ENCODE data around the gene CST9. TPM values are rescaled to one million over a fixed set of nuclear protein-coding genes. Genes with fewer than 3 reads are reported as not detected.

Gene CST9
- total RNA-seq, 1 donor from 2014 or later = not detected

DNA sequence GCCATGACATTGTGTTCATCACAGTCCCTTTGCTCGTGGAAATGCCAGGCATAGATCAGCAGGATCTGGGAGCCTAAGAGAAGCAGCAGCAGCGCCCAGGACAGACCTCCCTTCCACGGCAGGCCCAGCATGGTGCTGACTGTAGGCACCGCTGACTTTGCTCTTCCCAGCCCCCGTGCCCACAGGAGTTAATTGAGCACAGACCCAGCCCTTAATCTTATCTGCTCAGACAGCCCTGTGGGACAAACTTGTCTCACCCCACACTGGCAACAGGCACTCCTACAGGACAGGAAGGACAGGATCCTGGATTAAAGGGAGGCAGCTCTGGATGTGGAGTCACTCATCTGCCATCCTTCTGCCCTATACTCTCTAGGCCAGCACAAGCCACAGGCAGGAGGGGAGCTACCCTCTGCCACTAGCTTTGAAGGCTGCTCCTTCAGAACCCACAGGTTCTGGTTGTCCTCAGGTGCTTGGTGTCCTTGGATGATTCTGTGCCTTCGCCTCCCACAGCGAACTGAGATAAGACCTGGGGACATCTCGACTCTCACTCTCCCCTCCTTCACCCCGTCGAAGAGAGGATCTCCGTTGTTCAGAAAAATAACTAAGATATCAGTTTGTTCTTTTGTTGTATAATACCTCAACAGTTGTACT, 37.3 kb downstream of the CST9 start, which contains the start of gene CST9L:
Gene CST9L (minus strand): TSS at position 165 of the 651 bp plus-strand sequence. CDS start 34 bp downstream, at position 131.
- Histone ChIP-seq H3K36me3 (ENCODE audit: control insufficient read depth, insufficient read depth, low read length) (no peaks in the 10 kb centered on the region), H3K4me3 (ENCODE audit: low read depth, low read length) (no peak within 1 kb of the TSS), H3K27me3 (ENCODE audit: control insufficient read depth, insufficient read depth, low read length) (peaks cover 2% of the 10 kb centered on the region)
- no peak for DNase-seq (ENCODE audit: low read depth)
- TF ChIP-seq, protein P1, sequence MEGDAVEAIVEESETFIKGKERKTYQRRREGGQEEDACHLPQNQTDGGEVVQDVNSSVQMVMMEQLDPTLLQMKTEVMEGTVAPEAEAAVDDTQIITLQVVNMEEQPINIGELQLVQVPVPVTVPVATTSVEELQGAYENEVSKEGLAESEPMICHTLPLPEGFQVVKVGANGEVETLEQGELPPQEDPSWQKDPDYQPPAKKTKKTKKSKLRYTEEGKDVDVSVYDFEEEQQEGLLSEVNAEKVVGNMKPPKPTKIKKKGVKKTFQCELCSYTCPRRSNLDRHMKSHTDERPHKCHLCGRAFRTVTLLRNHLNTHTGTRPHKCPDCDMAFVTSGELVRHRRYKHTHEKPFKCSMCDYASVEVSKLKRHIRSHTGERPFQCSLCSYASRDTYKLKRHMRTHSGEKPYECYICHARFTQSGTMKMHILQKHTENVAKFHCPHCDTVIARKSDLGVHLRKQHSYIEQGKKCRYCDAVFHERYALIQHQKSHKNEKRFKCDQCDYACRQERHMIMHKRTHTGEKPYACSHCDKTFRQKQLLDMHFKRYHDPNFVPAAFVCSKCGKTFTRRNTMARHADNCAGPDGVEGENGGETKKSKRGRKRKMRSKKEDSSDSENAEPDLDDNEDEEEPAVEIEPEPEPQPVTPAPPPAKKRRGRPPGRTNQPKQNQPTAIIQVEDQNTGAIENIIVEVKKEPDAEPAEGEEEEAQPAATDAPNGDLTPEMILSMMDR (IDR thresholded peaks at IDR 0.05; ENCODE audit: insufficient read depth, low read length, poor library complexity, severe bottlenecking) = no peak

DNA sequence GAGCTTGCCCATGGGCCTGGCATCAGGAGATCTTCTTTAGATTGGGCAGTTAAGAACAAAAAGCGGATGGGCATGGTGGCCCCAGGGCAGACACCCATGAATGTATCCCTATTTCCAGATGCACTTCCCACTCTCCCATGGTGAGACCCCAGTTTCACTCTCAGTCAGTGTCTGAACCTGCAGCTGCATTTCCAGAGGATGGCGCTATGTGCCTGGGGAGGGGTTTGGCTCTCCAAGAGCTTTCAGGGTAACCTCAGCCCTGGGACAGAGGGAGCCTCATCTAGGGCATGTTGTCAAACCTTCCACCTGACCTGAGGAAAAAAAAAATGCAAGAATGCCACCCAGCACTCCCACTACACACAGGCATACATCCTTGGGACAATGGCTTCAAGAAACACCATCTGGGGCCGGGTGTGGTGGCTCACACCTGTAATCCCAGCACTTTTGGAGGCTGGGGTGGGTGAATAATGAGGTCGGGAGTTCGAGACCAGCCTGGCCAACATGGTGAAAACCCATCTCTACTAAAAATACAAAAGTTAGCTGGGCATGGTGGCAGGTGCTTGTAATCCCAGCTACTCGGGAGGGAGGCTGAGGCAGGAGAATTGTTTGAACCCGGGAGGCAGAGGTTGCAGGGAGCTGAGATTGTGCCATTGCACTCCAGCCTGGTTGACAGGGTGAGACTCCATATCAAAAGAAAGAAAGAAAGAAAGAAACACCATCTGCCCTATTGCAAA, 39.4 kb downstream of the CST9 start:
- no peak overlapping the region for H3K4me3 ChIP-seq (ENCODE audit: low read depth, low read length)
- H3K27me3 ChIP-seq (ENCODE audit: control insufficient read depth, insufficient read depth, low read length) = peaks cover 2% of the 10 kb centered on the region
- TF ChIP-seq, protein P1 (IDR thresholded peaks at IDR 0.05; ENCODE audit: insufficient read depth, low read length, poor library complexity, severe bottlenecking) = no peak
- no peaks in the 10 kb centered on the region for H3K36me3 ChIP-seq (ENCODE audit: control insufficient read depth, insufficient read depth, low read length)
- DNase-seq (ENCODE audit: low read depth) = no peak

GRCh38 chr20:23565503-23566045, 40.1 kb downstream of the CST9 start:
- no peak overlapping the region for H3K4me3 ChIP-seq (ENCODE audit: low read depth, low read length)
- peaks cover 2% of the 10 kb centered on the region for H3K27me3 ChIP-seq (ENCODE audit: control insufficient read depth, insufficient read depth, low read length)
- TF ChIP-seq, protein P1 (IDR thresholded peaks at IDR 0.05; ENCODE audit: insufficient read depth, low read length, poor library complexity, severe bottlenecking) = no peak
- no peak for DNase-seq (ENCODE audit: low read depth)
- H3K36me3 ChIP-seq (ENCODE audit: control insufficient read depth, insufficient read depth, low read length) = no peaks in the 10 kb centered on the region

GRCh38 chr20:23564927-23565326, 40.8 kb downstream of the CST9 start:
- no peaks in the 10 kb centered on the region for H3K36me3 ChIP-seq (ENCODE audit: control insufficient read depth, insufficient read depth, low read length)
- H3K27me3 ChIP-seq (ENCODE audit: control insufficient read depth, insufficient read depth, low read length) = peaks cover 2% of the 10 kb centered on the region

GRCh38 chr20:23562721-23563342, 42.9 kb downstream of the CST9 start:
- TF ChIP-seq, protein P1 (IDR thresholded peaks at IDR 0.05; ENCODE audit: insufficient read depth, low read length, poor library complexity, severe bottlenecking) = no peak
- Histone ChIP-seq H3K4me3 (ENCODE audit: low read depth, low read length) (no peak overlapping the region), H3K27me3 (ENCODE audit: control insufficient read depth, insufficient read depth, low read length) (peaks cover 2% of the 10 kb centered on the region), H3K36me3 (ENCODE audit: control insufficient read depth, insufficient read depth, low read length) (no peaks in the 10 kb centered on the region)
- no peak for DNase-seq (ENCODE audit: low read depth)

More at GRCh38 chr20:23564927-23565326, 40.8 kb downstream of the CST9 start:
- no peak overlapping the region for H3K4me3 ChIP-seq (ENCODE audit: low read depth, low read length)
- TF ChIP-seq, protein P1 (IDR thresholded peaks at IDR 0.05; ENCODE audit: insufficient read depth, low read length, poor library complexity, severe bottlenecking) = no peak
- DNase-seq (ENCODE audit: low read depth) = no peak

All from kidney epithelial cell (primary cell).